Myocyte (in vitro differentiated cells): Measurements from ENCODE around the gene TMEM120A. TPM values are rescaled to one million over a fixed set of nuclear protein-coding genes. Genes with fewer than 3 reads are reported as not detected.
A peak's percentile ranks its signal among the peaks of the same experiment; 100 is the strongest.

ENCODE experiments used
- DNase-seq: peaks from one replicate; pipeline ENCODE4 v3.0.0-alpha.2; 2012; ENCODE audit warnings: low read depth
- total RNA-seq: library from RNA; depleted of rRNA; stranded (reverse); fragments of >200 nt; gene quantifications from 2 replicates; pipeline ENCODE4 v1.2.3, GENCODE V29; 2014

The TMEM120A gene
- total RNA-seq, 1 donor from 2014 or later, result 115 TPM

DNA sequence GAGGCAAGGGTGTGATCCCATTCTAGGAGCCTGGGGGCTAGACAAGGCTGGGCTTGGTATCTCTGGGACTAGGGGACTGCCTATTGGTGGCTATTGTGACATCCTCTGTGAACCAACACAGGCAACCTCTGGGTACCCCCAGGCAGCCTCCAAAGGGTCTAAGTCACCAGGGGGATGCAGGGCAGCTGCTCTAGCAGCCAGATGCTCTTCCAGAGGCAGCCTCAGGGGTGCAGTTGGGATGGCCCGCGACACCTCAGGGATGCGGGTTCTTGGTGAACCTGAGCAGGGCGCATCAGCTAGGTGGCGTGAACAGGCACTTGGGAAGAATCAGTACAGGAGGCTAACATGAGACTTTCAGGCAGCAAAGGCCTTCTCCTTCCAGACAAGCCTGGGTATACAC lies 1.6 kb upstream of the TMEM120A start:
- no peak for DNase-seq

DNA sequence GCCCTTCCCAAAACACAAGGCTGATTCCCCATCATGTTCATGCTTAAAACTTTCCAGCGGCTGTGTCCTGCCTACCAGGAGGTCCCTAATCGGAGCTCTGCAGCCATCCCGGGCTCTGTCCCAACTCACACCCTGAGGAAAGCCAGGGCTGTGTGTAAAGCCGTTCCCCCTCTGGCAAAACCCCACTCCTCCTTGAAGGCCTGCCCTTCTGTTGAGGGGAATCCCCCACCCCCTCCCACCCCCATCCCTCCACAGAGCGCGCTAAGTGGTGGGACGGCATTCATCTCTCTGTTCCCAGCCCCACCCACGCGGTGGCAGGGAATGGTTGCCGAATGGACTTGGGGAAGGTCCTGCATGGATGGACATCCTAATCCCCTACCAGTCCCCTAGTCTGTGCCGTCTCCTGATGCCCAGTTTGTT lies 667 bp upstream of the TMEM120A start:
- DNase-seq, result no peak

- DNase-seq, result peak; percentile 100
These were observed 557 bp downstream of the TMEM120A start for GRCh38 chr7:75993689-75994387.

GRCh38 chr7:75992083-75992755 lies 2.2 kb downstream of the TMEM120A start:
- no peak for DNase-seq

GRCh38 chr7:75991531-75992082 lies 2.8 kb downstream of the TMEM120A start:
- DNase-seq, result no peak

DNA sequence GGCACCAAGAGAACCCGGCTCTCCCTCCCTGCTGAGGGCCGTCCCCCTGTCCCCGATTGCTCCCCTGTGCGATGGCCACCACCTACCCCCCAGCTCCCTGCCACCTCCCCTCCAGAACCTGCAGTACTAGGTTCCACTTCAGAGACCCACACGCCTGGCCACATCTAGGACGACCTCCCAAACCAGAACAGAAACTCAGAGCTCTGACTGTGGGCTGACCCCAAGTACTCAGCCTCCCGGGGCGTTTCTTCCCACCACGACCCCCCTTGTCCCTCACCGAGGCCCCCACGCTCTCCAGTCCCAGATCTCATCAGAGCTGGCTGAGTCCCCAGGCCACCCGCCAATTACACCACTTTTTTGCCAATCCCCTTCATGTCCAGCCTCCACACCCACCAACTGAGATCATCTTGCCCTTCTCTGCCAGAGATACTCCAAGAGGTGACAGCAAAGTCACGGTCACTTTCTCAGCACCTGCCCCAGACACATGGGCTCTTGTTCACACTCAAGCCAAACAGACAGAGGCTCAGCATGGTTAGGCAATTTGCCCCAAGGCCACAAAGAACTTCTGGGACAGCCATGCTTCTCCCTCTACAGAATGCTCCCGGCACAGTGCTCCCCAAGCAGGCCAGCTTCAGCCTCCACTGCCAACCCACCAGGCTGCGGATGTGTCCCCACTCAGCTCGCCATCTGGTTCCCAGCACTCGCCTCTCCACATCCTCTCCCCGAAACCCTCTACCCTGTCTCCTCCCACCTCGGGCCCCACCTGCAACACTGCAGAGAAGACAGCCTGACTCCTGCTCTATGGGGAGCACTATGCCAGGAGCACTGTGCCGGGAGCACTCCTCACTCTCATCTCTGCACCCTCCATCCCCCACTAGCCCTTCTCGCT lies 4.7 kb downstream of the TMEM120A start:
- peak; percentile 74 for DNase-seq

DNA sequence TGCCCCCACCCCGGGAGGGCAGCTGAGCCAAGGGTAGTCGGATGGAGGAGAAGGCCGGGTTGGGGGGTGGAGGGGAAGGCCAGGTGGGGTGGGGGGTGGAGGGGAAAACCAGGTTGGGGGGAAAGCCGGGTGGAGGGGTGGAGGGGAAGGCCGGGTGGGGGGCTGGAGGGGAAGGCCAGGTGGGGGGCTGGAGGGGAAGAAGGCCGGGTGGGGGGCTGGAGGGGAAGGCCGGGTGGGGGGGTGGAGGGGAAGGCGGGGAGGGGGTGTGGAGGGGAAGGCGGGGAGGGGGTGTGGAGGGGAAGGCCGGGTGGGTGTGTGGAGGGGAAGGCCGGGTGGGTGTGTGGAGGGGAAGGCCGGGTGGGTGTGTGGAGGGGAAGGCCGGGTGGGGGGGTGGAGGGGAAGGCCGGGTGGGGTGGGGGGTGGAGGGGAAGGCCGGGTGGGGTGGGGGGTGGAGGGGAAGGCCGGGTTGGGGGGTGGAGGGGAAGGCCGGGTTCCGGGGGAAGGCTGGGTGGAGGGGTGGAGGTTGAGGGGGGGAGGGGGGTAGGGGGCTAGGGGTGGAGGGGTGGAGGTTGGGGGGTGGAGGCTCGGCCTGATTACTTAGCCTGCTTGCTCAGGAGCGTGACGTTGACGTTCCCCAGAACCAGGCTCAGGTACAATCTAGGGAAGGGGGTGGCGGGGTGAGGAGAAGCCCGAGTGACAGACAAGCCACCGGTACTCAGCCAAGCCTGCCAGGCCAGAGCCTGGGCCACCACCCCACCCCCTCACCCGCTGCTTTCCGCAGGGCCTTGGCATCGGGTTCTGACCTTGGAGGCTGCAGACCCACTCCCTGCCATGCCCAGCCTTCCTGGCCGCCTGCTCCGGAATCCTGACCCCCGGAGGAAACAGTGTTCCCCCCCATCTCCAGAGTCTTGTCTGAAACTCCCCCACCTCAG lies 5.6 kb downstream of the TMEM120A start:
- DNase-seq, result no peak

GRCh38 chr7:75987805-75988567 lies 6.4 kb downstream of the TMEM120A start:
- DNase-seq, result no peak

- no peak for DNase-seq
These were observed 7.2 kb downstream of the TMEM120A start for GRCh38 chr7:75987026-75987804.

DNA sequence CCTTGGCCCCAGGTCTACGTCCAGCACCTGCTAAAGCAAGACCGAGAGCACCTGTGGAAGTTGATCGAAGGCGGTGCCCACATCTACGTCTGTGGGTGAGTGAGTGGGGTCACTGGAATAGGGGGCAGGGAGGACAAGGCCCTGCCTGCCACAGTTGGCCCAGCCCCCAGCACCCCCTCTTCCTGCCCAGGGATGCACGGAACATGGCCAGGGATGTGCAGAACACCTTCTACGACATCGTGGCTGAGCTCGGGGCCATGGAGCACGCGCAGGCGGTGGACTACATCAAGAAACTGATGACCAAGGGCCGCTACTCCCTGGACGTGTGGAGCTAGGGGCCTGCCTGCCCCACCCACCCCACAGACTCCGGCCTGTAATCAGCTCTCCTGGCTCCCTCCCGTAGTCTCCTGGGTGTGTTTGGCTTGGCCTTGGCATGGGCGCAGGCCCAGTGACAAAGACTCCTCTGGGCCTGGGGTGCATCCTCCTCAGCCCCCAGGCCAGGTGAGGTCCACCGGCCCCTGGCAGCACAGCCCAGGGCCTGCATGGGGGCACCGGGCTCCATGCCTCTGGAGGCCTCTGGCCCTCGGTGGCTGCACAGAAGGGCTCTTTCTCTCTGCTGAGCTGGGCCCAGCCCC lies 8.1 kb downstream of the TMEM120A start:
- no peak for DNase-seq

DNA sequence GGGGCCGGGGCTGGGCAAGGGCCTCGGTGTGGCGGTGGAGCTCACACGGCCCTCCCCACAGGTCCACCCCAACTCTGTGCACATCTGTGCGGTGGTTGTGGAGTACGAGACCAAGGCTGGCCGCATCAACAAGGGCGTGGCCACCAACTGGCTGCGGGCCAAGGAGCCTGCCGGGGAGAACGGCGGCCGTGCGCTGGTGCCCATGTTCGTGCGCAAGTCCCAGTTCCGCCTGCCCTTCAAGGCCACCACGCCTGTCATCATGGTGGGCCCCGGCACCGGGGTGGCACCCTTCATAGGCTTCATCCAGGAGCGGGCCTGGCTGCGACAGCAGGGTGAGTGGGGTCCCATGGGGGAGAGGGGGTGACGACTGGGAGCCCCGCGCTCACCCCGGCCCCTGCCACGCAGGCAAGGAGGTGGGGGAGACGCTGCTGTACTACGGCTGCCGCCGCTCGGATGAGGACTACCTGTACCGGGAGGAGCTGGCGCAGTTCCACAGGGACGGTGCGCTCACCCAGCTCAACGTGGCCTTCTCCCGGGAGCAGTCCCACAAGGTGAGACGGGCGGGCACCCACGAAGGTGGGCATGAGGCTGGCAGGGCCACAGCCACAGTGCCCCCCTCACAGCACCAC lies 8.8 kb downstream of the TMEM120A start:
- DNase-seq, result peak; percentile 10

DNA sequence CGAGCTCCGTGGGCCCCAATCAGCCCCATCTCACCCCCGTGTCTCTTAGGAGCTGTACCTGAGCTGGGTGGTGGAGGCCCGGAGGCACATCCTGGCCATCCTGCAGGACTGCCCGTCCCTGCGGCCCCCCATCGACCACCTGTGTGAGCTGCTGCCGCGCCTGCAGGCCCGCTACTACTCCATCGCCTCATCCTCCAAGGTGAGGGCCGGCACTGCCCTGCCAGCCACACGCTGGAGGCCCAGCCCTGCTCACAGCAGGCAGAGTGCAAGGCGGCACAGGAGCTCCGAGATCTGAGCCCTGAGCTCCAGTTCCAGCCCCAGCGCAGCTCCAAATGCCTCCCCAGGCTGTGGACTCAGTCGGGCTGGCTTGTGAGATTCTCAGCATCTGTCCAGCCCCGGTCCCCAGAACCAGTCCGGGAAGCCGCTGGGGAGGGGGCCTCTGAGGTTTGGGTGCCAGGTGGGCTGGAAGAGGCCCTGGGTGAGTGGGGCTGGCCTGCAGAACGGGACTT lies 9.3 kb downstream of the TMEM120A start:
- no peak for DNase-seq

DNA sequence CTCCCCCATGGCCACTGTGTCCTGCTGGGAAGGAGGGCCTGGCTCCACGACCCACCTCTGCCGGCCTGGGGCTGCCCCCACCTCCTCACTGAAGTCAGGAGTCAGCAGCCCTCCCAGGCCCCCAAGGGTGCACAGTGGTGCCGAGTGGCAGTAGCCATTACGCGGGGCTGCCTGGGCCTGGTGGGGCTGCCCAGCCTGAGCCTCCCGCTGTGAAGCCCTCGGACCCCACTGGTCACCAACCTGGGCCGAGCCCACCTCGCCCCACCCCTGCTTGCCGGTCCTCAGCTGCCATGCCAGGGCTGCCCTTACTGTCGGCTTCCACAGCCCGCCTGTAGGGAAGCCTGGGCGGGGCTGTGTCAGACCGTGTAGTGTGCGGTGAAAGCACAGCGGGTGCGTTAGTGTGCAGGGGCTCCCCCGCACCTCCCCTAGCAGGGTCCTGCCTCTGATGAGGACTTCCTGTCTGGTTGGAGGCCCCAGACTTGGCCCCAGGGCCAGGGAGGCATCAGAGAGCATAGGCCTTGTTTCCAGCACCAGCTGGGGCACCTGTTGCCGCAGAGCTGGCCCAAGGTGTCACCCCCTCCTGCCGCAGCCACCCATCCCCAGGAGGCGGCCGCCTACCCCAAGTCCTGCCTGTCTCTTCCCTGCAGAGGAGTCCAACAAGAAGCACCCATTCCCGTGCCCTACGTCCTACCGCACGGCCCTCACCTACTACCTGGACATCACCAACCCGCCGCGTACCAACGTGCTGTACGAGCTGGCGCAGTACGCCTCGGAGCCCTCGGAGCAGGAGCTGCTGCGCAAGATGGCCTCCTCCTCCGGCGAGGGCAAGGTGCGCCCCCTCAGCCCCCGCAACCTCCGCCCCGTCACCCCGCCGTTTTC lies 10.0 kb downstream of the TMEM120A start:
- no peak for DNase-seq

DNA sequence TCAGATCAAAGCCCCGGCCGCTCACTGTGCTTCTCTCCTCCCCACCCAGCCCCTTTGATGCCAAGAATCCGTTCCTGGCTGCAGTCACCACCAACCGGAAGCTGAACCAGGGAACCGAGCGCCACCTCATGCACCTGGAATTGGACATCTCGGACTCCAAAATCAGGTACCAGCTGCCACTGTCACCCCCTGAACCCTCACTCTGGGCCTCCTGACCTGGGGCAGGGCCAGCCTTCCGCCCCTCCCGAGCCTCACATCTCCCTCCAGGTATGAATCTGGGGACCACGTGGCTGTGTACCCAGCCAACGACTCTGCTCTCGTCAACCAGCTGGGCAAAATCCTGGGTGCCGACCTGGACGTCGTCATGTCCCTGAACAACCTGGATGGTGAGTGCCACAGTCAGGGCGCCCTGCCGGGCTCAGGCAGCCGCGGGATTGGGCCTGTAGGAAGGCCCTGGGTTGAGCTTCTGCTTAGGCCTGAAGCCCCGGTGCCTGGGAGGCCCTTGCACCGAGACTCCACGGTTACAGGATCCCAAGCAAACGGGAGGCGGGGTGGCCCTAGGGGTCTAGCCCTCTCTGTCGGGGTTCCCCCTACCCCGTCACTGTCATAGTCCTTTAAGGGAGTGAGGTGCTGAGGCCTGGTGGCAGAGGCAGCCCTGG lies 10.8 kb downstream of the TMEM120A start:
- DNase-seq, result no peak

- no peak for DNase-seq
These were observed 11.9 kb downstream of the TMEM120A start for GRCh38 chr7:75982306-75983064.
